ENCODE data around the gene TGFB2. TPM values are rescaled to one million over a fixed set of nuclear protein-coding genes. Genes with fewer than 3 reads are reported as not detected.

TGFB2 gene
- polyA plus RNA-seq, 1 donor from 2014 or later, result 0.10 TPM

GRCh38 chr1:218401998-218402785 is 57.1 kb downstream of the TGFB2 start:
- H3K27me3 ChIP-seq (ENCODE audit: insufficient read depth, low read depth, low read length), result no peaks in the 10 kb centered on the region
- no peaks in the 10 kb centered on the region for H3K9me2 ChIP-seq (ENCODE audit: insufficient read depth, low read length)
- no peaks in the 10 kb centered on the region for H3K9me3 ChIP-seq (ENCODE audit: low read length)
- no peak overlapping the region for H3K4me3 ChIP-seq (ENCODE audit: low read length)
- H4K20me1 ChIP-seq (ENCODE audit: insufficient read depth), result no peaks in the 10 kb centered on the region
- H3K79me2 ChIP-seq (replicated peaks; ENCODE audit: insufficient read depth, low read length), result no peaks in the 10 kb centered on the region
- no peak overlapping the region for H2AFZ ChIP-seq (ENCODE audit: low read depth, low read length)
- H3K4me2 ChIP-seq (ENCODE audit: low read length), result no peak overlapping the region
- no peak overlapping the region for H3K27ac ChIP-seq (ENCODE audit: low read length)
- no peaks in the 10 kb centered on the region for H3K36me3 ChIP-seq (ENCODE audit: insufficient read depth, low read length)
- TF ChIP-seq POLR2AphosphoS5 (IDR thresholded peaks at IDR 0.05), result no peak
- no peak overlapping the region for H3K9ac ChIP-seq (ENCODE audit: low read length)
- no peaks in the 10 kb centered on the region for H3F3A ChIP-seq (ENCODE audit: insufficient read depth, low read length, poor library complexity, severe bottlenecking)

GRCh38 chr1:218402786-218403120 is 57.6 kb downstream of the TGFB2 start:
- no peaks in the 10 kb centered on the region for H4K20me1 ChIP-seq (ENCODE audit: insufficient read depth)
- no peak overlapping the region for H2AFZ ChIP-seq (ENCODE audit: low read depth, low read length)
- H3K79me2 ChIP-seq (replicated peaks; ENCODE audit: insufficient read depth, low read length), result no peaks in the 10 kb centered on the region
- no peak overlapping the region for H3K4me2 ChIP-seq (ENCODE audit: low read length)
- no peaks in the 10 kb centered on the region for H3K9me3 ChIP-seq (ENCODE audit: low read length)
- H3K9me2 ChIP-seq (ENCODE audit: insufficient read depth, low read length), result no peaks in the 10 kb centered on the region
- H3K27me3 ChIP-seq (ENCODE audit: insufficient read depth, low read depth, low read length), result no peaks in the 10 kb centered on the region
- no peak overlapping the region for H3K27ac ChIP-seq (ENCODE audit: low read length)
- H3K36me3 ChIP-seq (ENCODE audit: insufficient read depth, low read length), result no peaks in the 10 kb centered on the region
- H3K4me3 ChIP-seq (ENCODE audit: low read length), result no peak overlapping the region
- TF ChIP-seq REST (IDR thresholded peaks at IDR 0.05; ENCODE audit: borderline replicate concordance), result no peak
- no peak for TF ChIP-seq SMC3 (conservative IDR thresholded peaks at IDR 0.05; ENCODE audit: poor library complexity)
- TF ChIP-seq RAD21 (conservative IDR thresholded peaks at IDR 0.05), result no peak
- no peak for TF ChIP-seq CTCF (IDR thresholded peaks at IDR 0.05; ENCODE audit: poor library complexity, severe bottlenecking)
- no peak for TF ChIP-seq MXI1 (conservative IDR thresholded peaks at IDR 0.05; ENCODE audit: poor library complexity, severe bottlenecking)
- no peaks in the 10 kb centered on the region for H3F3A ChIP-seq (ENCODE audit: insufficient read depth, low read length, poor library complexity, severe bottlenecking)
- no peak overlapping the region for H3K9ac ChIP-seq (ENCODE audit: low read length)

- H4K20me1 ChIP-seq (ENCODE audit: insufficient read depth), result no peaks in the 10 kb centered on the region
- no peaks in the 10 kb centered on the region for H3K36me3 ChIP-seq (ENCODE audit: insufficient read depth, low read length)
- H3K79me2 ChIP-seq (replicated peaks; ENCODE audit: insufficient read depth, low read length), result no peaks in the 10 kb centered on the region
- H3K27me3 ChIP-seq (ENCODE audit: insufficient read depth, low read depth, low read length), result no peaks in the 10 kb centered on the region
- no peak overlapping the region for H3K9ac ChIP-seq (ENCODE audit: low read length)
- no peak overlapping the region for H3K4me2 ChIP-seq (ENCODE audit: low read length)
- H3K4me3 ChIP-seq (ENCODE audit: low read length), result no peak overlapping the region
- H3K27ac ChIP-seq (ENCODE audit: low read length), result no peak overlapping the region
- H2AFZ ChIP-seq (ENCODE audit: low read depth, low read length), result no peak overlapping the region
- H3K9me3 ChIP-seq (ENCODE audit: low read length), result no peaks in the 10 kb centered on the region
- no peaks in the 10 kb centered on the region for H3K9me2 ChIP-seq (ENCODE audit: insufficient read depth, low read length)
- no peaks in the 10 kb centered on the region for H3F3A ChIP-seq (ENCODE audit: insufficient read depth, low read length, poor library complexity, severe bottlenecking)
- TF ChIP-seq POLR2AphosphoS5 (IDR thresholded peaks at IDR 0.05) (no peak), MXI1 (conservative IDR thresholded peaks at IDR 0.05; ENCODE audit: poor library complexity, severe bottlenecking) (no peak), TAF1 (IDR thresholded peaks at IDR 0.05; ENCODE audit: low read depth) (no peak), CTCF (IDR thresholded peaks at IDR 0.05; ENCODE audit: poor library complexity, severe bottlenecking) (no peak)
These were observed 58.2 kb downstream of the TGFB2 start for GRCh38 chr1:218403300-218403699.

Measured in neural cell (in vitro differentiated cells).